NCI-H1436 treated with DMSO at 0.1 percent for 48 hours (cell line): Measurements from ENCODE around the gene ACAP3.
"Not testable (repeated sequence)": the region's sequence is repeated elsewhere in the genome, so short reads cannot be mapped to it uniquely, and the experiment has no call there.

Experiments used
- DNase-seq: peaks from one replicate; lab custom pipeline; 2025; lab: John Stamatoyannopoulos, UW

The ACAP3 gene

GRCh38 chr1:1330366-1331067, 22.8 kb upstream of the ACAP3 start:
- DNase-seq, result no peak

GRCh38 chr1:1329304-1330210, 21.8 kb upstream of the ACAP3 start:
- no peak for DNase-seq

GRCh38 chr1:1328254-1328653, 20.5 kb upstream of the ACAP3 start:
- no peak for DNase-seq

- DNase-seq, result no peak
Measured at GRCh38 chr1:1327291-1327690, 19.6 kb upstream of the ACAP3 start.

- DNase-seq, result no peak
Measured at GRCh38 chr1:1326075-1326605, 18.4 kb upstream of the ACAP3 start.

- no peak for DNase-seq
Measured at GRCh38 chr1:1325288-1326074, 17.8 kb upstream of the ACAP3 start.

- DNase-seq, result no peak
Measured at GRCh38 chr1:1324524-1325287, 17.0 kb upstream of the ACAP3 start, which contains the start of the genes CPTP and INTS11. Gene CPTP, plus strand, starts transcription at chr1:1324802. Its CDS starts 2,109 bp downstream, at chr1:1326911. Gene INTS11, minus strand, starts transcription at chr1:1324660. Its CDS starts 52 bp downstream, at chr1:1324608.

GRCh38 chr1:1324084-1324523, 16.4 kb upstream of the ACAP3 start:
- no peak for DNase-seq

- DNase-seq, result no peak
Measured at GRCh38 chr1:1322952-1323351, 15.2 kb upstream of the ACAP3 start.

- no peak for DNase-seq
Measured at GRCh38 chr1:1322418-1322817, 14.7 kb upstream of the ACAP3 start.

- DNase-seq, result no peak
Measured at GRCh38 chr1:1321477-1321876, 13.7 kb upstream of the ACAP3 start.

- no peak for DNase-seq
Measured at GRCh38 chr1:1320666-1321448, 13.1 kb upstream of the ACAP3 start.

GRCh38 chr1:1319646-1319941, 11.9 kb upstream of the ACAP3 start:
- no peak for DNase-seq

- DNase-seq, result no peak
Measured at GRCh38 chr1:1318777-1319645, 11.3 kb upstream of the ACAP3 start.

GRCh38 chr1:1318131-1318652, 10.5 kb upstream of the ACAP3 start:
- peak; percentile 49 for DNase-seq

- DNase-seq, result no peak
Measured at GRCh38 chr1:1317420-1317819, 9.7 kb upstream of the ACAP3 start.

- not testable (repeated sequence) for DNase-seq
Measured at GRCh38 chr1:1316199-1316598, 8.5 kb upstream of the ACAP3 start.

- no peak for DNase-seq
Measured at GRCh38 chr1:1315435-1315954, 7.8 kb upstream of the ACAP3 start.
